GM21576 (cell line): ENCODE data around the gene SNTG2.

Experiments used
- ATAC-seq: cut with Tn5 transposase; IDR thresholded peaks from one replicate; pipeline ENCODE4 v1.9.1; 2021; ENCODE audit warnings: mild to moderate bottlenecking, moderate library complexity; ENCODE audit not compliant: unreplicated experiment

The SNTG2 gene

DNA sequence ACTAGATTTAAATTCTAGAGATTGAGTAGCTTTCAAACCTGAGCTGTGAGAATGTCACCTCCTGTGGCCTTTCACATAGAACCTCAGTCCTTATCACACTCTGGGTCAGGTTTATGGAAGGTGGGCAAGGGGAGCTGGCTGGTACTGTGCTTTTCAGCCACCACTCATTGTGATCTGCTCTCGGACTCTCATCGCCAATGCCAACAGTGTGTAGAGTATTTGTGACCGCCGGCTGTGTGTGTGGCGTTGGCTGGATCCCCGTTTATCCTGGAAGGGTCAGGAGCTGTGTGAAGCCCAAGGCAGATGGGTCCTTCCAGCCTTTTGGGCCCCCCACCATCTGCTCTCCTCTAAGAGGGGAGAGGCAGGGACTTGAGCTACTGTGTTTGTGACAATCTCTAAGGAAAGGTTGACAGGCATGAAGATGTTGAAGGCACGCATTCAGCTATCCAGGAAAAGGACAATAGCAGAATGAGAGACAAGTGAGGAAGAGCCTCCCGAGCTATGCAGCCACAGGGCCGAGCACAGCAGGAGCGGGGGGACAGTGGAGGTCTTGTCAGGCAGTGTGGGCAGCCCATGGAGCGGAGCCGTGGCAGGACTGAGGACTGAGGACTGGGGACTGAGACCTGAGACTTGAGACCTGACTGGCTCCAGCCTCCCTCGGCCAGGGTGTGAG is 355.5 kb downstream of the SNTG2 start:
- no peak for ATAC-seq

DNA sequence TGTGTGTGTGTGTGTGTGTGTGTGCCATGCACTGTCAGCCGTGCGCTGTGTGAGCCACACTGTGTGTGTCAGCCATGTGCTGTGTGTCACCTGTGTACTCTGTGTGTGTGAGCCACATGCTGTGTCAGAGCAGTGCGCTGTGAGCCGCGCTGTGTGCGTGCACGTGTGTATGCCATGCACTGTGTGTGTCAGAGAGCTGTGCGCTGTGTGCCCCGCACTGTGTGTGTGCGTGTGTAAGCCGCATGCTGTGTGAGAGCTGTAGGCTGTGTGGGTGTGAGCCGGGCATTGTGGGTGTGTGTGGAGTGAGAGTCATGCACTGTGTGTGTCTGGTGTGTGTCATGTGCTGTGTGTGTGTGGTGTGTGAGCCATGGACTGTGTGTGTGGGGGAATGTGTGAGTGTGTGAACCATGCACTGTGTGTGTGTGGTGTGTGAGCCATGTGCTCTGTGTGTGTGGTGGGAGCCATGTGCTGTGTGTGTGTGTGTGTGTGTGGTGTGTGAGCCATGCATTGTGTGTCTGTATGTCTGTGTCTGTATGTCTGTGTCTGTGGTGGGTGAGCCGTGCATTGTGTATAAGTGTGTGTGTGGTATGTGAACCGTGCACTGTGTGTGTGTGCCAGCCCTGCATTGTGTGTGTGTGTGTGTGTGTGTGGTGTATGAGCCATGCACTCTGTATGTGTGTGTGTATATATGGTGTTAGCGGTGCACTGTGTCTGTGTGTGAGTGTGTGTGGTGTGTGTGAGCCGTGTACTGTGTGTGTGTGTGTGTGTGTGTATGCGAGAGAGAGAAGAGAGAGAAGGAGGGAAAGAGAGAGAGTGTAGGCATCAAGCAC is 356.3 kb downstream of the SNTG2 start:
- ATAC-seq, result no peak

DNA sequence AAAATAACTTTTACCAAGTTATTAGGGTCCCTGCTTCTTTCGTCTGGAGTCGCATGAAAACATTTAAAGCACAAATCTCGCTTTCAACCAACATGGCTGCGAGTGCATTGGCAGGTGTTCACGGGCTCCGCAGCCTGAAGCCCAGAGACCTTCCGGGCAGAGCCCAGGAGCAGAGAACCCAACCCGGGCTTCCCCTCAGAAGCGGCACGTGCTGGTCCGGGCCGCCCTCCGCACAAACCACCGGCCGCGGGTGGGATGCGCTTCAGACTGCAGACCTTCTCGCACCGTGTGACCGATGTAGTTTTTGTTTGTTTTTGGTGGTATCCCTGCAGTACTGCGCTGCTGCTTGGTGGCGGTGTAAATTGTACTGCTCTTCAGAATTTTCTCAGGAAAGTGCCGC is 357.0 kb downstream of the SNTG2 start:
- ATAC-seq, result no peak

DNA sequence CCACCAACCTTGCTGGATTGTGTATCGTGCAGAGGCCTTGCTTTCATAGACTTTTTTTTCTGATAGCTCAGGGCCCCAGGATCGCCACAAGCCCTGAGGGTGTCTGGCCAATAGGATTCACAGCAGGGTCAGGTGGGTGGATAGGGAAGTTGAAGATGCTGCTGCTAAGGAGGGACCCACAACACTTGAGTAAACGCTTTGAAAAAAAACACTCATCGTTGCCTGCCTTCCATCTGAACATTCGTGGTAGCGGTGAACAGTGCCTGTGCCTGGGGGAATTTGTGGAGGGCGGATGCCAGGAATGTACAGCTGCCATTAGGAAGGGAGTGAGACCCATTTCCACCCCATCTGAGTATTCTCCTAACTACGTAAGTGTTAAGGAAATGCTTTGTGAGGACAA is 358.0 kb downstream of the SNTG2 start:
- ATAC-seq, result no peak

DNA sequence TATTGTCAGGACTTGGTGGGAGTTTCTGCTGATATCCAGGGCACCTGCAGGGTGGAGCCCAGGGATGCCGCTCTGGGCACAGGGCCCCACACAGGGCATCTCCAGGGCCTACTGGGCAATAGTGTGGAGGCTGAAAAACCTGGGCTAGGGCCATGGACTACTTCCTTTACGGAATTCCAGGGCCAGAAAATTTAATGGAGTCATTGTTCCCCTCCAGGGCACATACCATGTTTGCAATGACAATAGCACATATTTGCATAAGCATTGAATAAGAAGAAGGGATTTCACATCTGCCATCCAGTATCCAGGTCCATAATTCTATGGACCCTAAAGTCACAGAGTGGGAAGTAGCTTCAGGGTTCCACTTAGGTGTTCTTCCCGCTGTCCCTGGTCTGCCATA is 358.9 kb downstream of the SNTG2 start:
- no peak for ATAC-seq

DNA sequence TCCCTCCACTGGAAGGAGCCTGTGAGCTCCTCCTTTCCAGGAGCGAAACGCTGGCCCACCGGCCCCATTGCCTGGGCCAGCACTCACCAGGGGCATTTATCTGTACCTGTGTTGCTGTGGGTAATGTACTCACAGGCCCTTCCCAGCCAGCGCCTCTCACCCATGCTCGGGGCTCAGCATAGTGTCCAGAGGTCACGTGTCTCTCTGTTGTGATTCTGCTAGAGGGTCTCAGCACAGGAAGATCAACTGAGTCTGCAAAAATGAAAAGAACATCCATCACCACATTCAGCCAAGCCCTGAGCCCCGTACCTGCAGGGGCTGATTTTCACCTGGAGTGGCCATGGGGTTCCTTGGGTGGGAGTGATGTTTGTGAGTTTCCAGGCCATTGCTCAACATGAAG is 359.6 kb downstream of the SNTG2 start:
- ATAC-seq, result no peak

DNA sequence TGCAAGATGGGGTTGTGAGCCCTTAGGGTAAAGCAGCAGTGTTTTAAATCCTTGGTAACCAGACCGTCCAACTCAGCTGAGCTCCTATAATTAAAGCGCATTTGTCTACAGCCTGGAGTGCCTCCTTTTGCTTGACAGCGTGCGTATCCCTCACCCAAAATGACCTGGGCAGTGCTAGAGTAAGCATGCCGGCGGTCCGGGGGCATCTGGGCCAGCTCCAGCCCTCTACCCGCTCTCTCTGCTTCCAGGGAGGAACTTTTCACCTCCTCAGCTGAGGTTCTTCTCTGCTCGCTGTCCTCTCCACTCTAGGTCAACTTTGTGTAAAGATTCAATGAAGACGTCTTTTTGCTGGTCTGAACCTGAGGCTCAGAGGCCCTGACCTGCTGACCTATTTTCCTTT is 360.2 kb downstream of the SNTG2 start:
- ATAC-seq, result no peak

DNA sequence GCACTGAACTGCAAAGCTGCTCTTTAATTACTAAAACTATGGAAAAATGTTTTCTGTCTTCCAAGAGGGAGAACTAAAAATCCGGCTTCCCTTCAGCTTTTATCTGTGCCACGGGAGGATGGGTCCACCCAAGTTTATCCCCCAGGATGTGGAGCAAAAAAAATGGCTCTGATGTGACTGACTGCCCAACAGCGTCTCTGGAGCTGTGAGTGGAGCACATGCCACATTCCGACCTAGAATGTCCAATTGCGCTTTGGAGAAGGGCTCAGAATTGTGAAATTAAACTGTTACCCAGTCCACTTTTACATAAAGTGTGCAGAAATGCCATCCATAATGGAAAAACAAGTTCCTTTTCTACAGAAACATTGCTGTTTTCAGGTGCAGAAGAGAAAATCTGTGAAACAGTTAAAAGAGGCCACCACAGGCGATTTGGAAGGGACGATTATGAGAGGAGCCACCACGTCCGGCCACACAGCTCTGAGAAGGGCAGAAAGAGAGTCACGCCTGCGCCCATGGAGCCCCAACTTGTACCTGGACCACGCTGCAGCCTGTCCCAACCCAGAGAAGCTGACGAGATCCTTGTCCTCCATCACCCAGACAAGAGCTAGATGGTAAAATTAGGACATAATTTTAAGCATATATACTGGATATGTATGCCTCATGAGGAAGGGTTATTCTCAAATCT is 362.7 kb downstream of the SNTG2 start:
- no peak for ATAC-seq

DNA sequence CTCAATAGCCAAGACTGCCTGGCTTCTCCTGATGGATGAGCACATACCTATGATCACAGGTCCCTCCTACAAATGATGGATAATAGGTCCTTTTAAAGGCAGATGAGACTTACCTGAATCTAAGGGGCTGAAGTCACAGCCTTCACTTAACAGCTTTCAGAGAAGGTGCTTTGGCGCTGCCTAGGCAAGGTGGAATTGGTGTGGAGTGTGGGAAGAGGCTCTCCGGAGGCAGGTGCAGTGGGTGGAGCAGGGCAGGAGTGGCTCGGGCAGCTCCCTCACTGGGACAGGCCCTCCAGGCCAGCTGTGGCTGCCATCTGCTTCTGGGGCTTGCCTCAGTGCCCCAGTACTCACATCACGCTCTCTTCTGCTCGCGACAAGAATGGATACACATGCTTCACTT is 363.6 kb downstream of the SNTG2 start:
- ATAC-seq, result no peak

DNA sequence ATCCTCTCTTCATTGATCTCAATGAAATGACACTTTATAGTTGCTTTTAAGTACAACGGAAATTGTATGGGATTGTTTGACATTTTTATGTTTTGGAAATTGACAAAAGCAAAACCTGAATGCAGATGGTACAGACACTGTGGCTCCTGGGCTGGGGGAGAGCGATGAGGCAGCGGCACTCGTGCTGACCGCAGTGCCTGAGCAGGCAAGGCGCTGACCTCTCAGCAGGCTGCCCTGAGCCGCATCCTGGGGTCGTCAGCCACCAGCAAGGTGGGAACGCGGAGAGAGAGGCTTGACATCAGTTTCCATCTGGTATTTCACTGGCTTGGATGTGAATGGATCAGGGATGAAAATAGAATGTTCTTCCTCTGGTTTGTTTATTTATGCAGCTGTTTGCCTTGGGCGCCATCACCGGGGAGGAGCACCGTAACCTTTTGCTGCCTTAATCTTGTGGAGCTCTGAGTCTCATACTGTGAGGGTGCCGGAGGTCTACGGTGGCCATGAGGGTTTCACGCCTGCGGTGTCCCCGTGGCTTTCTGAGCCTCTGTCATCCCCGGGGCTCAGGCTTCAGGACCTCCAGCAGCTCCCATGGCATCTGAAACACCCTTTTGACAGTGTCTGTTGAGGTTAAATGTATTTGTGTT is 367.8 kb downstream of the SNTG2 start:
- no peak for ATAC-seq

DNA sequence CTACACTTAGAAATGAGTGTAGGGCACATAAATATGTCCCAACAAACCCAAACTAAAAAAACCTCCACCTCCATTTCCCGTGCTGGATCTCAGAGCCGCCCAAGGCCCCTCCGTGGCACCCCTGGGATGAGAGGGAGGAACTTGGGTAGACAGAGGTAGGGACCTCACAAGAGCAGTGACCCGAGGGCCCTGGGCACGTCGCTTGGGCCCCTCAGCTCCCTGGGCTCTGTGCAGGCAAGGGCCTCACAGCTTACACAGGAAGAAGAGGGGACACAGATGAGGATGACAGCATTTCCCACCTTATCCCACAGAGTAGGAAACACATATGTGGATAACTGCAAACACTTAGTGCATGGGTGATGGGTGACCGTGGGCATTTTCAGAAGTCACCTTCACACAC is 368.7 kb downstream of the SNTG2 start:
- no peak for ATAC-seq

DNA sequence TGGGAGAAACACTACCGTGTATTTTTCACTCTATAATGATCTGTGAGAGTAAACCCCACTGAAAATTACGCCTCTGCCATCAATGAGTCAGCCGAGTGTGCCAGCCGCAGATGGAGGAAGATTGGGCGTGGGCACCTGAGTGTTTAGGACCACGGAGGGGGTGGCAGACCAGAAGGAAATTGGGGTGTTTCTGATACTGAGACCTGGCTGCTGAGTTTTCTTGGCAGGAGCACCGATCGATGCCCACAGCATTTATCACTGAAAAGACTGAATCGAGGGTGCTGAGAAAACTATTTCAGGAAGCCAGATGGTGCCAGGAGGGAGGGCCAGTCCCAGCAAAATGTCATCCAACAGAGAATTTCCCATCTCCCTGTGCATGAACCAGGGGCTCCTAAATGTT is 370.7 kb downstream of the SNTG2 start:
- ATAC-seq, result no peak

DNA sequence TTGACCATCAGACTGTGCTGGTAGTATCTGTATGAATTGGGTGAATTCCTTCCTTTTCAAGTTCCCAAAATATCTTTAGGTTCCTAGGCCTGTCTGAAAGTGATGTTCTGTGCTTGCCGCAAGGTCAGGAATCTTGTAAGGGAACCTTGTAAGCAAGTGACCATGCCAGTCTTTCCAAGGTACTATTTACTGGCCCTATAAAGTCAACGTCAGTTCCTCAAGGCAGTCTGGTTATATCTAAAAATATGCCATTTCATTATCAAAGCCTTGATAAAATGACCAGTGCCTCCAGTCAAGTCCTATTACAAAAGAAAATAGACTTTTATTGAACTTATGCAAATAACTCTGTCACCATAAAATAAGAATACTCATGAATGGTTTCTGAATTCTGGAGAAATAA is 374.2 kb downstream of the SNTG2 start:
- ATAC-seq, result no peak

DNA sequence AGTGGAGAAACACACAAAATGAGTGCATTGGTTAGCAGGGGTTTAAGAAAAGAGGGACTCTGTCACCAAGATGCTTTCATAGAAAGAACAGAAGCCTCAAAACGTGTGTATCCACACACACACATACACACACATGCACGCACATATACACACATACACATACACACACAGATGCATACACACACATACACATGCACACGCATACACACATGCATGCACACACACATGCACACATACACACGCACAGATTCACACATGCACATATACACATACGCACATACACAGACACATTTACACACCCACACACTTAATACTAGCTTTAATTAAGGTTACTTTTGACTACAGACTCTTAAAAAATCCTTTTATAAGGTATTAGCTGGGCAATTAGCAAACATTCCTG is 378.0 kb downstream of the SNTG2 start:
- no peak for ATAC-seq

DNA sequence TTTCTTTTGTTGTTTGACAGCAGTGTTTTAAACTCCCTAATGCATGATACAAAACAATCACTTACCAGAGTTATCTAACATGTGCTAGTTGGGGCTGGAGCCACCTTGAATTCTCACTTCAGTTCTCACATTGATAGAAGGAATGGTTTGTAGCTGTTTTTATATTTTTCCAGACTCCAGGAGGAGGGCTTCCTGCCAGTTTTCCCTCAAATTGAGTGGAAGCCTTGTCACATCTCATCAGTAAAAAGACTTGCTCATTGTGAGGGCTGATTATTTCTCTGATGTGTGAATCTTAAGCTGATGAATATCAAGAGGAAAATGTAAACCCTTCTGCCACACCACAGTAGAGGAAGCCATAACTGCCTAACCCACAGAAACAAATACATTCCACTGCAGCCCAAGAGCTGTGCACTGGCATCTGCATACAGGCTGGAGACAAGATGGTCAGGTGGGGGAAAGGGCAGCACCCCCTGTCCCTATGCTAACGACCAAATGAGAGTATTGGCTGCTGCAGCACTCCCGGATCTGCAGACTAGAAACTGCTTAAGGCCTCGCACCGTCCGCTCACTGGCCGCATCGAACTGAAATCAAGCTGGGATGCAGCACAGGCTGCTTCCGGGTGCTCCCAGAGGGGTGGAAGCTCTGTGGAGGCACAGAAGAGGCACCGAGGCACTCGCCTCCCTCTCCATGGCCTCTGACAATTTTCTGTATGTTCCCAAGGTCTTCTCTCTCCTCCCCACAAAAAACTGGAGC is 388.9 kb downstream of the SNTG2 start:
- ATAC-seq, result no peak

DNA sequence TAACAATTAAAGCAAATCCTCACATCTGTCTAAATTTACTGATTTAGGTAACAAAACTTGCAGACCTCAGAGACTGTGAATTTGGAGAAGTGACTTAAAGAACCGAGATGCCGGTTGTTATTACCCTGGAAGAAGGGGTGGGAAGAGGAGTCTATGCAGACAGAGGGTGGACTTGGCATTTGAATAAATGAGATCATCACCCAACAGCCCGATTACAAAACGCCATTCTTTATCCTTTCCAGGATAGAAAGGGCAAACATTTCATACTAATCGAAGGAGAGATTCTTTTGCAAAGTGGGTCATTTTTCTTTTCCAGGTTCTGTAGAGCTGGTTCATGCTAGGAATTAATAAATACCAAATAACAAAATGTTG is 389.5 kb downstream of the SNTG2 start:
- ATAC-seq, result no peak

DNA sequence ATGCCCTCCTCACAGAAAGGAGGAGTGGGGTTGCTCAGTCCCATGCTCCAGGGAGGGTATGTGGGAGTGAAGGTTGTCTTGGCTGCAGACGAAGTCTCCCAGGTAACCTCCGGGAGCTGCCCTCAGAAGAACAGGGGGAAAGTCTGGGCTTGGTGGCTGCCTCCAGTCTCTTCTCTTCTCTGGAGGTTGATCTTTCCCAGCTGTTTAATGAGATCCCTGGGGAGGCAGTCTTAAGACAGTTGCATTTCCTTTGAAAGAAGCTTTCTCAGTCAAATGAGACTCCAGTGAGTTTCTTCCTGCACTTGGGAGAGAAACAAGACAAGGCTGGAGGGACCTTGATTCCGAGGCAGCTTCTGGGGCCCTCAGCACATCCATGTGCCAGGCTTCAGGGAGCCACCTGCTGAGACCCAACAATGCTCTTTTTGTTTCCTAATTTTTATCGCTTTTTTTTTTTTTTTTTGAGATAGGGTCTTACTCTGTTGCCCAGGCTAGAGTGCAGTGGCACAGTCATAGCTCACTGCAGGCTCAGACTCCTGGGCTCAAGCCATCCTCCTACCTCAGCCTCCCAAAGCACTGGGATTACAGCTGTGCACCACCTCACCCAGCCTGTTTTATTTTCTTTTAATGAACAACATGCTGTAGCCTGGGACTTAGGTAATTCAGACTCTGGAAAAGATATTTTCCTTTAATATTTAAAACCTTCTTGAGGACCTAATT is 390.9 kb downstream of the SNTG2 start:
- ATAC-seq, result no peak

DNA sequence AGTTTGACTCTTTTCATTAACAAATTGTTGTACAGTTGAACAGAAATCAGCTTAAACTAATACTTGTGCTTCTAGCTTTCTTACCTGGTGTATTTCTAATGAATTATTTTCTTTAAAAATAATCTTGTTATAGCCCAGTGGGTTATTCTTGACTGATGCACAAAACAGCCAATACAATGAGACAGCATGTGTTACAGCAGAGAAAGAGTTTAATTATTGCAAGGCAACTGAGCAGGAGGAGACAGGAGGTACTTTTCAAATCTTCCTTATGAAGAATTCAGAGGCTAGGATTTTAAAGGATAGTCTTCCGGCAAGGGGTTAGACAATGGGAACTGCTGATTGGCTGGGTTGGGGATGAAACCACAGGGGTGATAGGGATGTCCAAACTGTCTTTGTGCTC is 398.1 kb downstream of the SNTG2 start:
- ATAC-seq, result no peak

DNA sequence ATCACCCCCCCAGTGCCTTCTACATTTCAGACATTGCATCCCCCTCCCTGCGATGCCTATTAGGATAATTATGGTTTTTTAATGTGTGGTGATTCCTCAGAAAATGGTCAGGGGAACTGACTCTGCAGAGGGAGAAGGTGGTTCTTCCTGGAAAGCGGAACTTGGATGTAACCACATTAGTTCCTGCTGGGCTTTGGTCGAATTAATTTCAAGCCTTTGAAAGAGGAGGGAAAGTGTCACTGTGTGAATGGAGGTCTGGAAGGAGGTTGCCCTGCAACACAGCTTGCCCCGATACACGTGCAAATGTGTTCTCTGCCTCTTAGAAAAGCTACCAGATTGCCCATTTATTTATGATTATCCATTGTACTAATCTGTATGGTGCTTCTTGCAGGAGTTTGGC is 399.5 kb downstream of the SNTG2 start:
- no peak for ATAC-seq

DNA sequence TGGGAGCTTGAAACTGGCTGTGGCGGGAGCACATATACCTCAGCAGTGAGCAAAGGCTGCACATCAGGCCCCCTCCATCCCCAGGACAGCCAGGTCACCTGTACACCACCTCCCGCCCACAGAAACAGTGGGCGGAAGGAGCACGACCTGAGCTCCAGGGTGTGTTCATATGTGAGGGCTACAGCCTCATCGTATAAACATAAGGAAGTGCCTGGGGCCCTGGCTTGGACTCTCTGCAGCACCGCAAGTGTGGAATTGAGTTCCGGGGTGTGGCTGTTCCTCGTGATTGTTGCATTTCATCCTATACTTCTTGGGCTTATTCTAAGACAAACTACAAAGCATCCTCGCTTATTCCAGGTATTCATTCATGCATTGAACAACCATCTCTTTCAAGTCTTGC is 402.5 kb downstream of the SNTG2 start:
- ATAC-seq, result no peak
